ENCODE measurements around the gene GJA1. TPM values are rescaled to one million over a fixed set of nuclear protein-coding genes. Genes with fewer than 3 reads are reported as not detected.

The GJA1 gene
- total and polyA plus RNA-seq, 2 of the 8 experiments (the other 6 are each of a cell fraction or from before 2014, with no cell fraction given): 468 to 795 TPM

GRCh38 chr6:121482004-121482693 is 46.7 kb downstream of the GJA1 start:
- H3K27ac ChIP-seq (ENCODE audit: low read depth, low read length): no peak overlapping the region
- CTCF ChIA-PET (ENCODE audit: partially characterized antibody): interaction anchor here (0.7 kb wide), 1 partner anchor 14 kb away, joined by 3 read pairs; no protein-coding TSS in a partner anchor

More at GRCh38 chr6:121482004-121482693, 46.7 kb downstream of the GJA1 start:
- H2BK15ac ChIP-seq (ENCODE audit: low read length): no peak overlapping the region
- H3K23me2 ChIP-seq (ENCODE audit: low read depth, low read length): no peaks in the 10 kb centered on the region
- H2BK20ac ChIP-seq (ENCODE audit: low read length): no peak overlapping the region
- H4K5ac ChIP-seq (ENCODE audit: insufficient read length, low read depth, low read length): no peak overlapping the region
- H2BK5ac ChIP-seq (ENCODE audit: low read depth, low read length): no peak overlapping the region
- no peak overlapping the region for H3K56ac ChIP-seq (replicated peaks; ENCODE audit: insufficient read length, low read depth, low read length)
- no peaks in the 10 kb centered on the region for H3K79me1 ChIP-seq (ENCODE audit: low read depth, low read length)
- H2BK120ac ChIP-seq (replicated peaks; ENCODE audit: low read depth, low read length): no peak overlapping the region
- H3K14ac ChIP-seq (ENCODE audit: insufficient read length): no peak overlapping the region
- peaks cover 0 to 5% (median 0%) of the 10 kb centered on the region in 4 experiments; a peak in 1 of 7 replicates for H3K4me1 ChIP-seq (replicated peaks in 1 of 4; ENCODE audit: control insufficient read depth in 3 of 4, insufficient read depth in 4 of 4, low read length in 3 of 4)
- no peak overlapping the region for H2BK12ac ChIP-seq (ENCODE audit: low read depth, low read length)
- no peak overlapping the region for H4K91ac ChIP-seq (replicated peaks; ENCODE audit: insufficient read length, low read length)
- FAIRE-seq: no peak
- H3K36me3 ChIP-seq (ENCODE audit: control insufficient read depth in 2 of 4, insufficient read depth in 4 of 4, low read length in 3 of 4): no peaks in the 10 kb centered on the region
- no peak overlapping the region for H2AFZ ChIP-seq (ENCODE audit: low read length)
- DNase-seq (ENCODE audit: low read depth in 1 of 2, low spot score in 2 of 2): no peak
- H3K23ac ChIP-seq (ENCODE audit: insufficient read length): no peak overlapping the region
- no peaks in the 10 kb centered on the region for H3K79me2 ChIP-seq (ENCODE audit: control insufficient read depth in 1 of 2, insufficient read depth in 2 of 2, low read length in 2 of 2)
- no peak overlapping the region for H3K4me2 ChIP-seq (ENCODE audit: insufficient read depth in 1 of 2, low read depth in 2 of 2, low read length in 2 of 2)
- TF ChIP-seq KDM1A (IDR thresholded peaks at IDR 0.05; ENCODE audit: borderline replicate concordance, low read length): no peak
- no peak for TF ChIP-seq SP1 (IDR thresholded peaks at IDR 0.05; ENCODE audit: low read depth, low read length)
- H2AK5ac ChIP-seq (ENCODE audit: low read depth, low read length): no peak overlapping the region
- H3K4ac ChIP-seq (replicated peaks; ENCODE audit: insufficient read length, low read depth, low read length): no peak overlapping the region
- H3K4me3 ChIP-seq (ENCODE audit: extremely low read depth in 1 of 4, insufficient read depth in 2 of 4, low read depth in 3 of 4, low read length in 4 of 4): no peak overlapping the region
- H3K9me3 ChIP-seq (ENCODE audit: insufficient read depth in 2 of 2, low read depth in 1 of 2, low read length in 1 of 2): no peaks in the 10 kb centered on the region
- H3K9ac ChIP-seq (replicated peaks in 1 of 4; ENCODE audit: extremely low read depth in 1 of 4, low read depth in 3 of 4, low read length in 3 of 4): no peak overlapping the region
- no peak overlapping the region for H3K18ac ChIP-seq (ENCODE audit: extremely low read depth, low read length)
- H4K20me1 ChIP-seq (replicated peaks in 1 of 2; ENCODE audit: control insufficient read depth in 1 of 2, insufficient read depth in 2 of 2, low read length in 2 of 2): no peaks in the 10 kb centered on the region
- no peak overlapping the region for H4K8ac ChIP-seq (ENCODE audit: extremely low read depth, insufficient read depth, low read length)
- POLR2A ChIA-PET (ENCODE audit: partially characterized antibody): interaction anchor here (0.8 kb wide), 1 partner anchor 23 kb away, joined by 3 read pairs; no protein-coding TSS in a partner anchor
- 91% methylated on average over 6 of the region's 6 CpGs; no CpG with 5 or more reads in 1 of the 2 experiments for WGBS, 2 experiments (ENCODE audit: extremely low coverage in 1 of 2, insufficient coverage in 1 of 2, insufficient read length in 1 of 2, insufficient replicate concordance in 2 of 2, low coverage in 1 of 2, low lambda C conversion rate in 2 of 2, missing lambda C conversion rate in 1 of 2)
- no peaks in the 10 kb centered on the region for H3K27me3 ChIP-seq (replicated peaks in 1 of 4; ENCODE audit: control insufficient read depth in 3 of 4, extremely low read depth in 1 of 4, insufficient read depth in 3 of 4, low read length in 3 of 4)
